Stimulated activated CD8-positive, alpha-beta memory T cell treated with anti-CD3 and anti-CD28 coated beads, Interleukin-15, amount 100 ng/mL, for 24 hours (primary cell): ENCODE measurements around the gene CIDEB.

Experiments
- DNase-seq: peaks from one replicate; pipeline ENCODE4 v3.0.0-alpha.2; 2020; ENCODE audit warnings: low read depth

Gene CIDEB

GRCh38 chr14:24312736-24313507 is 5.1 kb upstream of the CIDEB start:
- no peak for DNase-seq

GRCh38 chr14:24311837-24312615 is 4.2 kb upstream of the CIDEB start:
- DNase-seq, result no peak

DNA sequence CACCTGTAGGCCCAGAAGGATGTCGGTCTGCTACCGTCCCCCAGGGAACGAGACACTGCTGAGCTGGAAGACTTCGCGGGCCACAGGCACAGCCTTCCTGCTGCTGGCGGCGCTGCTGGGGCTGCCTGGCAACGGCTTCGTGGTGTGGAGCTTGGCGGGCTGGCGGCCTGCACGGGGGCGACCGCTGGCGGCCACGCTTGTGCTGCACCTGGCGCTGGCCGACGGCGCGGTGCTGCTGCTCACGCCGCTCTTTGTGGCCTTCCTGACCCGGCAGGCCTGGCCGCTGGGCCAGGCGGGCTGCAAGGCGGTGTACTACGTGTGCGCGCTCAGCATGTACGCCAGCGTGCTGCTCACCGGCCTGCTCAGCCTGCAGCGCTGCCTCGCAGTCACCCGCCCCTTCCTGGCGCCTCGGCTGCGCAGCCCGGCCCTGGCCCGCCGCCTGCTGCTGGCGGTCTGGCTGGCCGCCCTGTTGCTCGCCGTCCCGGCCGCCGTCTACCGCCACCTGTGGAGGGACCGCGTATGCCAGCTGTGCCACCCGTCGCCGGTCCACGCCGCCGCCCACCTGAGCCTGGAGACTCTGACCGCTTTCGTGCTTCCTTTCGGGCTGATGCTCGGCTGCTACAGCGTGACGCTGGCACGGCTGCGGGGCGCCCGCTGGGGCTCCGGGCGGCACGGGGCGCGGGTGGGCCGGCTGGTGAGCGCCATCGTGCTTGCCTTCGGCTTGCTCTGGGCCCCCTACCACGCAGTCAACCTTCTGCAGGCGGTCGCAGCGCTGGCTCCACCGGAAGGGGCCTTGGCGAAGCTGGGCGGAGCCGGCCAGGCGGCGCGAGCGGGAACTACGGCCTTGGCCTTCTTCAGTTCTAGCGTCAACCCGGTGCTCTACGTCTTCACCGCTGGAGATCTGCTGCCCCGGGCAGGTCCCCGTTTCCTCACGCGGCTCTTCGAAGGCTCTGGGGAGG is 3.1 kb upstream of the CIDEB start, which contains the start of gene LTB4R:
LTB4R (plus strand) TSS at position 857 of the 959 bp plus-strand sequence. CDS start 4,150 bp downstream, outside the sequence.
- no peak for DNase-seq

DNA sequence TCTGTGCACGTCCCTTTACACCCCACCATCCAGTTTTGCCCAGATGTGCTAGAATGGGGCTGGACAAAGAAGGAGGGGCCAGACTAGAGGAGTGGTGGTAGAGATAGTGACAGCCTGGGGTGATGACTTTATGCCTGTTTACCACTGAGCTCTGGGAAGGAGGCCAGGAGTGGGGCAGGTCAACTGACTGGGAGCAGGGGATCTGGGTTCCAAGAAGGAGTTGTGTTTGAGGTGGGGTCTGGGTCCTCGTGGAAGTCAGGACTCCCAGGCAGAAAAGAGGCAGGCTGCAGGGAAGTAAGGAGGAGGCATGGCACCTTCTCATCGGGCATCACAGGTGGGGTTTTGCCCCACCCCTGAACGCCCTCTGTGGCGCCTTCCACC is 2.5 kb upstream of the CIDEB start:
- DNase-seq, result no peak

DNA sequence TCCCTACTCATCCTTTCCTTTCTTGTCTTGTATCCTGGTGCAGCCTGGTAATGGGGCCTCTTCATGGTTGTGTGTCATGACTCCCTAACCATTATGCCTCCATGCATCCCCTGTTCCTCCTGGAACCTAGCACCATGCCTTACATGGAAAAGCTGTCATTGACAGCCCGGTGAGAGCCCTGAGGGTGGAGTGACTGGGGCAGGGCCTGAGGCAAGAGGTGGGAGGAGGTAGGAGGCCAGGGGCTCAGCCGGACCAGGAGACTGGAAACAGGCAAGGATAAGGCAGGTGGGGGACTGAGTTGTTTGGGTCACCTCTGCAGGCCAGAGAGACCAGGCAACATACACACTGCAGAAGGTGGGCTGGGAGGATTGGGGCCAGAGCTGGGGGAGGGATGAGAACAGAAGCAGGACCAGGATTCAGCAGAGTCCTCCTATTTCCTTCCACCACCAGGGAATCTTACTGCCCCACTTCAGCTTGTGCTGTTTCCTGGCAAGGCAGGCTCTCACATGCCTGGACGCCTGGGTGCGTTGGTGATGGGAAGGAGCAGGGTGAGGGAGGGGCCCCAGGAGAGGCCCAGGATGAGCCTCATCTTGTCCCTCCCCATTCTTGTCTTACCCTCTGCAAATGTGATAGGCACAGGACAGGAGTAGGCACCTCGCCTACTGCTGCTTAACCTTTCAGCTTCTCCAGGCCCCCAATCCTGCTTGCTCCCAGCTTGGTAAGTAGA is 1.9 kb upstream of the CIDEB start, which contains the start of gene LTB4R2:
LTB4R2 (plus strand) TSS at position 603 of the 727 bp plus-strand sequence. CDS start 525 bp downstream, outside the sequence.
- DNase-seq, result no peak

- DNase-seq, result no peak
Measured at GRCh38 chr14:24308342-24309124, 756 bp upstream of the CIDEB start.

- DNase-seq, result no peak
Measured at GRCh38 chr14:24307156-24307574, 612 bp downstream of the CIDEB start.

GRCh38 chr14:24304019-24304387 is 3.8 kb downstream of the CIDEB start:
- DNase-seq, result no peak

DNA sequence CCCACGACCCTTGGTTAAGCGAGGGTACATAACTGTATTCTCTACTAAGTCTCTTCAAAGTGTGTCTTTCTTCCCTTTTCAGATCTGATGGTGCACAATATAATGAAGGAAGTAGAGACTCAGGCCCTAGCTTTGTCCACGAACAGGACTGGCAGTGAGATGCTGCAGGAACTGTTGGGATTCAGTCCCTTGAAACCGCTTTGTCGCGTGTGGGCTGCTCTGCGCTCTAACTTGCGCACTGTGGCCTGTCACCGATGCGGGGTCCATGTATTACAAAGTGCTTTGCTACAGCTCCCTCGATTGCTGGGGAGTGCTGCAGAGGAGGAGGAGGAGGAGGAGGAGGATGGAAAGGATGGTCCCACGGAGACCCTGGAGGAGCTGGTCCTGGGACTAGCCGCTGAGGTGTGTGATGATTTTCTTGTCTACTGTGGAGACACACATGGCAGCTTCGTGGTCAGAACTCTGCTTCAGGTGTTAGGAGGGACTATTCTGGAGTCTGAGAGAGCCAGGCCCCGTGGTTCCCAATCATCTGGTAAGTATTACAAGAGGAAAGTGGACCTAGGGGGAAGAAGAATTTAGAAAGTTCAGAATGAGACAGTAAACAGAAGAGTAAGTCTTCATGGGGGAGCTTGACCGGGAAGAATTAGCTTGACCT is 7.3 kb downstream of the CIDEB start:
- DNase-seq, result no peak

- DNase-seq, result peak; percentile 97
Measured at GRCh38 chr14:24299255-24300191, 8.3 kb downstream of the CIDEB start, which contains the start of the genes DHRS1 and NOP9. Gene DHRS1, minus strand, starts transcription at chr14:24299780. Its CDS starts 674 bp downstream, at chr14:24299106. Gene NOP9, plus strand, starts transcription at chr14:24299850. Its CDS starts 105 bp downstream, at chr14:24299955.

- no peak for DNase-seq
Measured at GRCh38 chr14:24298892-24299254, 8.9 kb downstream of the CIDEB start.

DNA sequence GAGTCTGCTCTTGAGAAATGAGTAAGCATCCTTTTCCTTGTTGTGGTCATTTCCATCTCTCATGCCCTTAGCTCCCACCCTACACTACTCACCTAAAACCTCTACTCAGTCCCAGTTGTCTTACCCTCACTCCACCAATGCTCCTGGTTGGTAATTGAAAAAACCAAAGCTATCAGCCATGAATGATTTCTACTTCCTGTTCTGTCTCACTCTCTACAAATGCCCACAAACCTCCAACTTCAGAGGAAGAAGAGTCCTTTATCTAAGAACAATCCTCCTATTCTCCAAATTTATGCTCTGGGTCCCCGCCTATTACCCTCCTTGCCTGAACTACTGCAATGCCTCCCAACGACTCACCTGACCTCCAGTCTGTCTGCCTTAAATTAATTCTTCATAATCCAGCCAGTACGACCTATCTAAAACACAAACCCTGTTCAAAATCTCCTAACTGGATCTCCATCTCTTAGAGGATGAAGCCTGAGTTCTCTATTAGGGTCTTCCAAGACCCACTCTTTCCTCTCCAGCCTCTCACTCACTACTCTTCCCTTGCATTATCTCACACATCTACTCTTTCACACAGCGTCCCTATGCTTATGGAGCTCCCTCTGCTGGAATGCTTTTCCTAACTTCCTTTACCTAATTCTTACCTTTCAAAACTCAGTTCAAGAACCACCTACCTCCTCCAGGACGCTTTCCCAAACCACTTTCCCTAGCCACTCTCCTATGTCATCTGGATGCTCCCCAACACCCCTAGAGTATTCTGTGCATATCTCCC is 10.4 kb downstream of the CIDEB start:
- DNase-seq, result no peak

- no peak for DNase-seq
Measured at GRCh38 chr14:24296341-24297157, 11.2 kb downstream of the CIDEB start.

DNA sequence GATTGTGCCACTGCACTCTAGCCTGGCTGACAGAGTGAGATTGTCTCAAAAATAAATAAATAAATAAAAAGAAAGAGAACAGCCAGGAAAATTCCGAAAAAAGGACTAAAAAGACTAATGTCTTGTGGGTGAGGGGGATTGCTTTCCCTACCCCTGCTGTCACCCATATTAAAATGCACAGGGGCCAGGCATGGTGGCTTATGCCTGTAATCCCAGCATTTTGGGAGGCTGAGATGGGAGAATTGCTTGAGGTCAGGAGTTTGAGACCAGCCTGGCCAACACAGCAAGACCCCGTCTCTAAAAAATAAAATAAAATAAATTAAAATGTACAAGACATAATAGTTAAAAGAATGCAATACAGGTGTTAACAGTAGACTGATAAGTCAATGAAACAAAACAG is 14.3 kb downstream of the CIDEB start:
- DNase-seq, result no peak

DNA sequence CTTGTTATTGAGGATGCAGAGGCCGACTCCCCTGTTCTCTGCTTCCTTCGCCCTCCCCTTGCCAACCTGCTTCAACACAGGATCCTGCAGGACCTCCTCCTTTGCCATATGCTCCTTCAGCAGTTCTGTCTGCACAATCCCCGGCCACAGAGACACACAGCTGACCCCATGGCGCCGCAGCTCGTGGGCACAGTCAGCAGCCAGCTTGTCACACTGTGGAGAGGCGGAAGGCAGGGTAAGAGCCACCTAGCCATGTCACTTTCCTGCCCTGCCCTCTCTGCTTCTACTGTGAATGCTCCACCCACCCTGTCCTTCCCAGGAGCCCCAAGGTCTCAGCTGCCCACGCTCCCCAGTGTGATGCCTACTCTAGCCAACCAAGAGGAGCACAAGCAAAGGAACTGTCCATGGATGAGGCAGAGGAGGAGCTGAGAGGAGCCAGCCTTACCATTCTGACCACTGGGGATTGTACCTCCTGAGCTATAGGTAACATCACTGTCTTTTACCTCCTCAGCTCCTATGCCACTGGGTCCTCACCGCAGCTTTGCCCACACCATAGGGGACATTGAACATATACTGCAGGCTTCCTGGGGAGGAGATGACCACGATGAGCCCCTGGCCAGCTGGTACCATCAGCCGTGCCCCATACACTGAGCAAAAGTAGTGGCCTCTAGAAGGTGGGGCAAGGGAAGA is 15.5 kb downstream of the CIDEB start:
- no peak for DNase-seq

DNA sequence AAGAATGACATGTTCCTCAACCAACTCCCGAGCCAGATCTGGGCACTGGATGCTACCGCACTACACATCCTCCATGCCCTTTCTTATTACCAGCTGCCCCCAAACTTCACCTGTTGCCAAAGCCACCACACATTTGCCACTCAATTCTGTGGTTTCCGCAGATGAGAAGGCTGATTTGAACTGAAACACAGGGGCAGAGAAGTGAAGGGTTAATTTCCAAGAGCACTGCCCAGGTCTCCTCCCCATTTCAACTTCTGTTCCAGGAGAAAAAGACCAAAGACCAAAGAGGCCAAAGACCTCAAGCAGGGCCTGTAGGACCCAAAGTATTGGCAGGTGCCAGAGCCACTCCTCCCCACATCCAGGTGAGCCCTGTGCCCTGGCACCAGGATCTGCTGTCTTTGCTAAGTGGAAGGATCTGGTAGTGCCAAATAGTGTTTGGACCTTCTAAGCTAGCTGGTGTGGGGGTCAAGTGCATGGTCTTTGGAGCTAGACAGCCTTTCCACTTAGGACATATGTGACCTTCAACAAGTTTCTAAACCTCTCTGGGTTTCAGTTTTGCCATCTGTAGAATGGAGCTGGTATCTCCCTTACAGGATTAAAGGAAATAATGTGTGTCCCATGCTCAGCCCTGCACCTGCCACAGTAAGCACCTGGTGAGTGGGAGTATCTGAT is 16.2 kb downstream of the CIDEB start:
- DNase-seq, result no peak
